ENCODE results near the gene INPP5A.

Gene INPP5A

DNA sequence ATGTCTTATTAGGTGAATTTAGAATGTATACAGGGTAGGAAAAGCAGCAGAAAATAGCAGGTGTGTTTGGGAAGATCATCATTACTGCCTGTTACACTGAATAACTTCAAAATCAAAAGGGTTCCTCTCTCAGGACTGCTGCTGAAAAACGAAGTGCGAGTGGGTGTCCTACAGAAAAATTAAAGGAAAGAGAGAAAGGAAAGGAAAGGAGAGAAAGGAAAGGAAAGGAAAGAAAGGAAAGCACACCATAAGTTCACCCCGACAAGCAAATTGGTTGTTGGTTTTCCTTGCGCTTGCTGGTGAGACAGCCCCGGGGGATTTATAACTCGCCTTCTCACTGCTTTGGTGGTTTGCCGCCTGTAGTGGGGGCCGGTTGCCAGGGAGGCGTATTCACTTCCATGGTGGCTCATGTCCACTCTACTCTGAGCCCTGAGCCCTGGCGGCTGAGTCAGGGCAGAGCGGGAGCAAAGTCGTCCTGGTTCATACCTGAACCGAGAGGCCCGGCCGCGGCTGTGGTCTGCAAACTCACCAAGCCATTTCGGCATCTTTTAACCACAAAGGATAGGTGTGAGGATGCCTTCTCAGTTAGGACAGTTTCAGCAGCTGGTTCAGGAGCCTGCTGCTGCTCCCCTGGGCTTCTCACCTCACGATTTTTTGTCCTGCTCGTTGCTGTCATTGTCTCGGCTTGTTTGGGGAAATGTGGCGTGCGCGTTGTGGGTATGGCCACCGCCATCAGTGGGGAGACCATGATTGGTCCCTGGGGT, 26.1 kb downstream of the INPP5A start:
- no peak for TF ChIP-seq YY1 (IDR thresholded peaks at IDR 0.05; ENCODE audit: low read depth)
- TF ChIP-seq, protein P1, sequence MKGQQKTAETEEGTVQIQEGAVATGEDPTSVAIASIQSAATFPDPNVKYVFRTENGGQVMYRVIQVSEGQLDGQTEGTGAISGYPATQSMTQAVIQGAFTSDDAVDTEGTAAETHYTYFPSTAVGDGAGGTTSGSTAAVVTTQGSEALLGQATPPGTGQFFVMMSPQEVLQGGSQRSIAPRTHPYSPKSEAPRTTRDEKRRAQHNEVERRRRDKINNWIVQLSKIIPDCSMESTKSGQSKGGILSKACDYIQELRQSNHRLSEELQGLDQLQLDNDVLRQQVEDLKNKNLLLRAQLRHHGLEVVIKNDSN (IDR thresholded peaks at IDR 0.05), result no peak
- TF ChIP-seq EGR1 (IDR thresholded peaks at IDR 0.05), result no peak
- TF ChIP-seq, protein P2, sequence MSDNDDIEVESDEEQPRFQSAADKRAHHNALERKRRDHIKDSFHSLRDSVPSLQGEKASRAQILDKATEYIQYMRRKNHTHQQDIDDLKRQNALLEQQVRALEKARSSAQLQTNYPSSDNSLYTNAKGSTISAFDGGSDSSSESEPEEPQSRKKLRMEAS (IDR thresholded peaks at IDR 0.05), result no peak
- no peak for TF ChIP-seq EP300 (IDR thresholded peaks at IDR 0.05; ENCODE audit: borderline replicate concordance)
- TF ChIP-seq, protein P3, sequence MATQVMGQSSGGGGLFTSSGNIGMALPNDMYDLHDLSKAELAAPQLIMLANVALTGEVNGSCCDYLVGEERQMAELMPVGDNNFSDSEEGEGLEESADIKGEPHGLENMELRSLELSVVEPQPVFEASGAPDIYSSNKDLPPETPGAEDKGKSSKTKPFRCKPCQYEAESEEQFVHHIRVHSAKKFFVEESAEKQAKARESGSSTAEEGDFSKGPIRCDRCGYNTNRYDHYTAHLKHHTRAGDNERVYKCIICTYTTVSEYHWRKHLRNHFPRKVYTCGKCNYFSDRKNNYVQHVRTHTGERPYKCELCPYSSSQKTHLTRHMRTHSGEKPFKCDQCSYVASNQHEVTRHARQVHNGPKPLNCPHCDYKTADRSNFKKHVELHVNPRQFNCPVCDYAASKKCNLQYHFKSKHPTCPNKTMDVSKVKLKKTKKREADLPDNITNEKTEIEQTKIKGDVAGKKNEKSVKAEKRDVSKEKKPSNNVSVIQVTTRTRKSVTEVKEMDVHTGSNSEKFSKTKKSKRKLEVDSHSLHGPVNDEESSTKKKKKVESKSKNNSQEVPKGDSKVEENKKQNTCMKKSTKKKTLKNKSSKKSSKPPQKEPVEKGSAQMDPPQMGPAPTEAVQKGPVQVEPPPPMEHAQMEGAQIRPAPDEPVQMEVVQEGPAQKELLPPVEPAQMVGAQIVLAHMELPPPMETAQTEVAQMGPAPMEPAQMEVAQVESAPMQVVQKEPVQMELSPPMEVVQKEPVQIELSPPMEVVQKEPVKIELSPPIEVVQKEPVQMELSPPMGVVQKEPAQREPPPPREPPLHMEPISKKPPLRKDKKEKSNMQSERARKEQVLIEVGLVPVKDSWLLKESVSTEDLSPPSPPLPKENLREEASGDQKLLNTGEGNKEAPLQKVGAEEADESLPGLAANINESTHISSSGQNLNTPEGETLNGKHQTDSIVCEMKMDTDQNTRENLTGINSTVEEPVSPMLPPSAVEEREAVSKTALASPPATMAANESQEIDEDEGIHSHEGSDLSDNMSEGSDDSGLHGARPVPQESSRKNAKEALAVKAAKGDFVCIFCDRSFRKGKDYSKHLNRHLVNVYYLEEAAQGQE (IDR thresholded peaks at IDR 0.05; ENCODE audit: low read depth), result no peak
- TF ChIP-seq CEBPB (IDR thresholded peaks at IDR 0.05), result no peak
- no peak for TF ChIP-seq FOXM1 (IDR thresholded peaks at IDR 0.05; ENCODE audit: borderline replicate concordance, low read depth)
- no peak for TF ChIP-seq TEAD4 (IDR thresholded peaks at IDR 0.05)
- TF ChIP-seq TAF1 (IDR thresholded peaks at IDR 0.05; ENCODE audit: low read depth), result no peak
- TF ChIP-seq TCF12 (IDR thresholded peaks at IDR 0.05; ENCODE audit: low read depth), result no peak
- no peak for TF ChIP-seq RAD21 (IDR thresholded peaks at IDR 0.05; ENCODE audit: low read depth)
- no peak for TF ChIP-seq ZBTB7A (IDR thresholded peaks at IDR 0.05; ENCODE audit: low read depth)
- no peak for TF ChIP-seq NFIC (IDR thresholded peaks at IDR 0.05)

- no peak for TF ChIP-seq FOXM1 (IDR thresholded peaks at IDR 0.05; ENCODE audit: borderline replicate concordance, low read depth)
Observed at GRCh38 chr10:132564249-132564605, 26.6 kb downstream of the INPP5A start.

- TF ChIP-seq, protein P2 (IDR thresholded peaks at IDR 0.05), result no peak
- TF ChIP-seq YY1 (IDR thresholded peaks at IDR 0.05; ENCODE audit: low read depth) (no peak), CREB1 (IDR thresholded peaks at IDR 0.05; ENCODE audit: low read depth) (no peak), ZBTB7A (IDR thresholded peaks at IDR 0.05; ENCODE audit: low read depth) (no peak), RAD21 (IDR thresholded peaks at IDR 0.05; ENCODE audit: low read depth) (no peak), EP300 (IDR thresholded peaks at IDR 0.05; ENCODE audit: borderline replicate concordance) (no peak), NFIC (IDR thresholded peaks at IDR 0.05) (no peak), CEBPB (IDR thresholded peaks at IDR 0.05) (no peak), TCF12 (IDR thresholded peaks at IDR 0.05; ENCODE audit: low read depth) (no peak), EGR1 (IDR thresholded peaks at IDR 0.05) (no peak), TEAD4 (IDR thresholded peaks at IDR 0.05) (no peak), FOXM1 (IDR thresholded peaks at IDR 0.05; ENCODE audit: borderline replicate concordance, low read depth) (no peak), TAF1 (IDR thresholded peaks at IDR 0.05; ENCODE audit: low read depth) (no peak)
- TF ChIP-seq, protein P1 (IDR thresholded peaks at IDR 0.05), result no peak
- TF ChIP-seq, protein P3 (IDR thresholded peaks at IDR 0.05; ENCODE audit: low read depth), result no peak
Observed at GRCh38 chr10:132564690-132565089, 27.1 kb downstream of the INPP5A start.

GRCh38 chr10:132565516-132566209, 28.1 kb downstream of the INPP5A start:
- TF ChIP-seq, protein P3 (IDR thresholded peaks at IDR 0.05; ENCODE audit: low read depth), result no peak
- TF ChIP-seq CEBPB (IDR thresholded peaks at IDR 0.05), result no peak
- TF ChIP-seq, protein P1 (IDR thresholded peaks at IDR 0.05), result no peak
- TF ChIP-seq EGR1 (IDR thresholded peaks at IDR 0.05), result no peak
- TF ChIP-seq ZBTB7A (IDR thresholded peaks at IDR 0.05; ENCODE audit: low read depth), result no peak
- TF ChIP-seq TEAD4 (IDR thresholded peaks at IDR 0.05), result no peak
